Measurements from ENCODE around the gene RELA. TPM values are rescaled to one million over a fixed set of nuclear protein-coding genes. Genes with fewer than 3 reads are reported as not detected.

RELA gene

GRCh38 chr11:65606876-65607613 is 55.7 kb downstream of the RELA start:
- Histone ChIP-seq H2BK12ac (ENCODE audit: low read length in 2 of 2) (no peak overlapping the region), H2BK120ac (ENCODE audit: low read depth, low read length) (no peak overlapping the region), H3K23ac (ENCODE audit: low read length in 2 of 2) (no peak overlapping the region), H3K4me1 (ENCODE audit: control insufficient read depth, insufficient read depth, low read depth, low read length) (peaks cover 57% of the 10 kb centered on the region), H4K91ac (ENCODE audit: low read length) (peak overlapping the region; percentile 18), H3K9ac (ENCODE audit: low read length) (peak overlapping the region; percentile 36), H4K8ac (ENCODE audit: low read length) (peak overlapping the region; percentile 36), H3K27me3 (ENCODE audit: control insufficient read depth in 1 of 2, insufficient read depth in 1 of 2, low read length in 2 of 2) (no peaks in the 10 kb centered on the region), H3K14ac (ENCODE audit: low read length in 2 of 2) (no peak overlapping the region), H3K18ac (ENCODE audit: low read depth in 1 of 2, low read length in 2 of 2) (peak overlapping the region in 1 of 2 experiments; percentile 38), H2BK15ac (ENCODE audit: low read depth, poor library complexity, severe bottlenecking) (peak overlapping the region; percentile 4), H3K4me2 (ENCODE audit: low read length, poor library complexity, severe bottlenecking) (no peak overlapping the region), H3K4me3 (ENCODE audit: insufficient read depth in 1 of 2, low read depth in 1 of 2, low read length in 2 of 2) (peak overlapping the region in 1 of 2 experiments; percentile 65), H3K79me1 (replicated peaks; ENCODE audit: low read length, poor library complexity, severe bottlenecking) (peaks cover 39% of the 10 kb centered on the region), H2AFZ (ENCODE audit: low read depth, low read length) (no peak overlapping the region), H2BK5ac (ENCODE audit: low read depth, low read length, poor library complexity, severe bottlenecking) (no peak overlapping the region), H3K36me3 (ENCODE audit: control insufficient read depth in 1 of 2, insufficient read depth in 2 of 2, low read depth in 1 of 2, low read length in 2 of 2) (peaks cover 62 to 82% of the 10 kb centered on the region in 2 experiments), H2AK5ac (ENCODE audit: low read length, severe bottlenecking) (no peak overlapping the region), H3K4ac (ENCODE audit: low read depth in 1 of 2, low read length in 2 of 2) (peak overlapping the region in 1 of 2 experiments; percentile 24), H3K27ac (ENCODE audit: low read length, poor library complexity, severe bottlenecking) (no peak overlapping the region), H3K9me3 (ENCODE audit: control insufficient read depth, low read length) (no peaks in the 10 kb centered on the region)
- 15% methylated on average over 67 of the region's 67 CpGs for WGBS
- DNase-seq: peak; percentile 97

GRCh38 chr11:65604258-65604657 is 58.5 kb downstream of the RELA start:
- H3K14ac ChIP-seq (ENCODE audit: low read length in 2 of 2): no peak overlapping the region
- H4K91ac ChIP-seq (ENCODE audit: low read length): no peak overlapping the region
- H3K27ac ChIP-seq (ENCODE audit: low read length, poor library complexity, severe bottlenecking): peak overlapping the region; percentile 17
- no peak overlapping the region for H3K18ac ChIP-seq (ENCODE audit: low read depth in 1 of 2, low read length in 2 of 2)
- no peak overlapping the region for H3K23ac ChIP-seq (ENCODE audit: low read length in 2 of 2)
- no peaks in the 10 kb centered on the region for H3K27me3 ChIP-seq (ENCODE audit: control insufficient read depth in 1 of 2, insufficient read depth in 1 of 2, low read length in 2 of 2)
- no peak overlapping the region for H2BK5ac ChIP-seq (ENCODE audit: low read depth, low read length, poor library complexity, severe bottlenecking)
- no peak overlapping the region for H2AK5ac ChIP-seq (ENCODE audit: low read length, severe bottlenecking)
- no peak overlapping the region for H2BK15ac ChIP-seq (ENCODE audit: low read depth, poor library complexity, severe bottlenecking)
- no peak overlapping the region for H2BK120ac ChIP-seq (ENCODE audit: low read depth, low read length)
- 100% methylated on average over 1 of the region's 1 CpG for WGBS
- H4K8ac ChIP-seq (ENCODE audit: low read length): no peak overlapping the region
- no peaks in the 10 kb centered on the region for H3K9me3 ChIP-seq (ENCODE audit: control insufficient read depth, low read length)
- H3K36me3 ChIP-seq (ENCODE audit: control insufficient read depth in 1 of 2, insufficient read depth in 2 of 2, low read depth in 1 of 2, low read length in 2 of 2): peaks cover 64 to 83% of the 10 kb centered on the region in 2 experiments
- H3K79me1 ChIP-seq (replicated peaks; ENCODE audit: low read length, poor library complexity, severe bottlenecking): peaks cover 37% of the 10 kb centered on the region
- no peak for DNase-seq
- H3K9ac ChIP-seq (ENCODE audit: low read length): no peak overlapping the region
- peaks cover 38% of the 10 kb centered on the region for H3K4me1 ChIP-seq (ENCODE audit: control insufficient read depth, insufficient read depth, low read depth, low read length)
- no peak overlapping the region for H2AFZ ChIP-seq (ENCODE audit: low read depth, low read length)
- H3K4me3 ChIP-seq (ENCODE audit: insufficient read depth in 1 of 2, low read depth in 1 of 2, low read length in 2 of 2): no peak overlapping the region
- H3K4me2 ChIP-seq (ENCODE audit: low read length, poor library complexity, severe bottlenecking): no peak overlapping the region
- no peak overlapping the region for H3K4ac ChIP-seq (ENCODE audit: low read depth in 1 of 2, low read length in 2 of 2)
- H2BK12ac ChIP-seq (ENCODE audit: low read length in 2 of 2): no peak overlapping the region

Small RNAs within 50 kb of the gene (small RNA-seq; reads per million reads assigned to genes)
- not detected for gene MIR4489 (ENCODE audit: low read depth)
- gene MIR4690 (ENCODE audit: low read depth): 1.4 reads per million
- gene RN7SL309P (ENCODE audit: low read depth): not detected
